ENCODE results near the gene SETDB2.

Gene SETDB2

DNA sequence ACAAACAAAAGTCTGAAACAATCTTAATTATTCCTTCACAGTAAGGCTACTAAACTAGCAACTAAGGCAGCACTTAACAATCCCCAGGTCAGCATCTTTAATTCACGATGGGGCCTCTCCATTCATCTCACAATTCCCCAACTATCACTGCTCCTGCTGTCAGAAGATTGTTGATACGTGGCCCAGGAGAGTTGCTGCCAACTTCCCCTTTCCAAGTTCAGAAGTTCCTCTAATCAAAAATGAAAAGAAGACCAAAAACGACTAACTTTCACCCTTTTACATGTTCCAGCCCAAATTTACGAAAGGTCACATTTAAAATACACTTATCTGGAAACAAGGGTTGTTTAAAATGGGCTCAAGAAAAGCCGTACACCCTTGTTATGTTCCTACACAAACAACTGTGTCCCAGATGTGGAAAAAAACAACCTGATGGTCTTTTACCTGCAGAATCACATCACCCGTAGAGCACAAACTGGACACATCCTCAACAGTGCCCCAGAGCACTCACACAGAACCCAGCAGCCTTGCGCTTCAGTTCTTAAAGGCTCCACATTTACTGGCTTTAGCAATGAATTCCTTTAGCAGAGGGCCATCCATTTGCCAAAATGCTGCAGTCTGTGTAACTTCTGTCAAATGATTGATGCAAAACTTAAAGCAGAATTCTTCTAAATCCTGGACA is 89.7 kb downstream of the SETDB2 start:
- no peak for DNase-seq

GRCh38 chr13:49536144-49536873 is 92.2 kb downstream of the SETDB2 start:
- no peak for DNase-seq

DNA sequence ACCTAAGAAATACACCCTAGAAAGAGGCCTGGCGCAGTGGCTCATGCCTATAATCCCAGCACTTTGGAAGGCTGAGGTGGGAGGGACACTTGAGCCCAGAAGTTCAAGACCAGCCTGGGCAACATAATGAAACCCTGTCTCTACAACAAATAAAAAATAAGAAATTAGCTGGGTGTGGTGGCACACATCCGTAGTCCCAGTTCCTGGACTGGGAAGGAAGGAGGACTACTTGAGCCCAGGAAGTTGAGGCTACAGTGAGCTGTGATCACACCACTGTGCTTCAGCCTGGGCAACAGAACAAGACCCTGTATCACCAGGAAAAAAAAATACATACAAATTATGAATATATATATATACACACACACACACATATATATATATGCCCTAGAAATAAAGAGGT is 94.3 kb downstream of the SETDB2 start:
- no peak for DNase-seq

DNA sequence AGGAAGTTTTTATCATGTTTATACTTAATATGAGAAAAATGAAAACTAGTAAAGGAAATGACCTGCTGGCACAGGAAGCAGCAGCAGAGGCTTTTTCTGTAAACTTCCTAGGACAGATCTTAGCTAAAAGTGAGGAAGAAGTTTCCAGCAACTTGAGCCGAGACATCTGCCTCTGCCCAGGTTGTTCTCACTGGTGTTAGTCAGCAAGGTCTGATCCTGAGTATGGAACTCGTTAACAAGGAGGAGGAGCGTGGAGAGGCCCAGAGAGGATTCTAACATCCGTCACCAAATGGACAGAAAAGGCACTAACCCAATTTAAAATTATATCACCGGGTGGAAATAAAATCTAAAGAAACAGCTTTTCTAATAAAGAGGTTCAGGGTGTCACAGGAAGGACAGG is 95.2 kb downstream of the SETDB2 start:
- DNase-seq = no peak

DNA sequence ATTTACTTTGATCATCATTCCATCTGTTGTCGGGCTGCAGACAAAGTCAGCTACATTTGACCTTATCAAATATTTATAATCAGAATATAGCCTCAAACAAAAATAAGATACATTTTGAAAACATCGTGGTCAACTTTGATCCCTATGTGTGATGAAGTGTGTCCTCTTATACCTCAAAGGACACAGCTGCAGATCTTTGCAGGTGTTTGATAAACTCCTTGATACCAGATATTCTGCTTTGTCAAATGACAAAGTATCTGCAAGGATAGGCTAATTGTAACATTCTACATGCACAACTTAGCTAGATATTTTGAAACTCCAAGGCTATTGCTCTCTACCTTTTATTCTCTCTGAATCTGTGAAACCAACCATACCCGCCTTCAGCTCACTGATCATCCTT is 95.7 kb downstream of the SETDB2 start:
- DNase-seq = no peak

- DNase-seq = peak; percentile 5
Measured at GRCh38 chr13:49540552-49540951, 96.5 kb downstream of the SETDB2 start.

- no peak for DNase-seq
Measured at GRCh38 chr13:49543656-49544055, 99.6 kb downstream of the SETDB2 start.
